ENCODE measurements around the gene ADD1. TPM values are rescaled to one million over a fixed set of nuclear protein-coding genes. Genes with fewer than 3 reads are reported as not detected.
"Not testable (repeated sequence)": the region's sequence is repeated elsewhere in the genome, so short reads cannot be mapped to it uniquely, and the experiment has no call there.

Gene ADD1
- total and polyA plus RNA-seq, 2 donors (not counting 1 experiment from before 2014, with no cell fraction given) = 164 to 171 TPM

DNA sequence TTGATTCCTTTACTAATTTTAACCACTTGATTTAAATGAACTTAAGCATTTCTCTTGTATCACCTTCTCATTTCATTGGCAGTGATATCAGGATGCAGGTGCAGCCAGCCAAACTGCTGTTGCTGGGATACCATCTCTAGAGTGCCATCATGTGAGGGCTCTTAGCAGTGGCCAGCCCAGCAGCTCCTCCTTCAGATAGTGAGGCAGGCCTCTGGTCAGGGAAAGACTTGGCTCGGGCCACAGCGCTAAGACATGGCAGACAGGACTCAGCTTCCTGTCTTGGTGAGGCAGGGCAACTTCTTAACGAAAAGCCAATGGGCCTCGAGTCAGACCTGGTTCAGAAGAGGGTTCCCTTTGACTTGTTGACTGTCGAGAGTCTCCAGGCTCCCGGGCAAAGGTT, 69.5 kb downstream of the ADD1 start:
- Histone ChIP-seq H3K9me3 (ENCODE audit: control insufficient read depth, insufficient read depth, low read depth, low read length) (no peaks in the 10 kb centered on the region), H4K20me1 (ENCODE audit: control insufficient read depth, extremely low read depth, insufficient read depth, low read length) (no peaks in the 10 kb centered on the region), H3K27me3 (ENCODE audit: control insufficient read depth, insufficient read depth, low read length) (no peaks in the 10 kb centered on the region), H3K27ac (ENCODE audit: insufficient read depth, low read length) (no peak overlapping the region), H3K4me2 (ENCODE audit: extremely low read depth, insufficient read depth, low read length) (no peak overlapping the region), H2AFZ (ENCODE audit: low read length) (no peak overlapping the region), H3K36me3 (ENCODE audit: control insufficient read depth, insufficient read depth, low read length) (peaks cover 16% of the 10 kb centered on the region), H3K9ac (ENCODE audit: insufficient read depth, low read length) (no peak overlapping the region), H3K4me1 (ENCODE audit: control insufficient read depth, extremely low read depth, insufficient read depth, low read length) (no peaks in the 10 kb centered on the region), H3K4me3 (replicated peaks in 1 of 4; ENCODE audit: control extremely low read depth in 1 of 4, insufficient read depth in 1 of 4, low read depth in 3 of 4, low read length in 4 of 4) (no peak overlapping the region), H3K79me2 (ENCODE audit: control insufficient read depth, insufficient read depth, low read length) (no peaks in the 10 kb centered on the region)
- no peak for DNase-seq (ENCODE audit: low read depth in 2 of 2)
- no peak for TF ChIP-seq EZH2 (IDR thresholded peaks at IDR 0.05; ENCODE audit: low read length, missing control alignments)
- TF ChIP-seq, protein P1, sequence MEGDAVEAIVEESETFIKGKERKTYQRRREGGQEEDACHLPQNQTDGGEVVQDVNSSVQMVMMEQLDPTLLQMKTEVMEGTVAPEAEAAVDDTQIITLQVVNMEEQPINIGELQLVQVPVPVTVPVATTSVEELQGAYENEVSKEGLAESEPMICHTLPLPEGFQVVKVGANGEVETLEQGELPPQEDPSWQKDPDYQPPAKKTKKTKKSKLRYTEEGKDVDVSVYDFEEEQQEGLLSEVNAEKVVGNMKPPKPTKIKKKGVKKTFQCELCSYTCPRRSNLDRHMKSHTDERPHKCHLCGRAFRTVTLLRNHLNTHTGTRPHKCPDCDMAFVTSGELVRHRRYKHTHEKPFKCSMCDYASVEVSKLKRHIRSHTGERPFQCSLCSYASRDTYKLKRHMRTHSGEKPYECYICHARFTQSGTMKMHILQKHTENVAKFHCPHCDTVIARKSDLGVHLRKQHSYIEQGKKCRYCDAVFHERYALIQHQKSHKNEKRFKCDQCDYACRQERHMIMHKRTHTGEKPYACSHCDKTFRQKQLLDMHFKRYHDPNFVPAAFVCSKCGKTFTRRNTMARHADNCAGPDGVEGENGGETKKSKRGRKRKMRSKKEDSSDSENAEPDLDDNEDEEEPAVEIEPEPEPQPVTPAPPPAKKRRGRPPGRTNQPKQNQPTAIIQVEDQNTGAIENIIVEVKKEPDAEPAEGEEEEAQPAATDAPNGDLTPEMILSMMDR (conservative IDR thresholded peaks at IDR 0.05 in 1 of 2, IDR thresholded peaks at IDR 0.05 in 1 of 2; ENCODE audit: low read depth in 1 of 2, low read length in 2 of 2) = no peak

DNA sequence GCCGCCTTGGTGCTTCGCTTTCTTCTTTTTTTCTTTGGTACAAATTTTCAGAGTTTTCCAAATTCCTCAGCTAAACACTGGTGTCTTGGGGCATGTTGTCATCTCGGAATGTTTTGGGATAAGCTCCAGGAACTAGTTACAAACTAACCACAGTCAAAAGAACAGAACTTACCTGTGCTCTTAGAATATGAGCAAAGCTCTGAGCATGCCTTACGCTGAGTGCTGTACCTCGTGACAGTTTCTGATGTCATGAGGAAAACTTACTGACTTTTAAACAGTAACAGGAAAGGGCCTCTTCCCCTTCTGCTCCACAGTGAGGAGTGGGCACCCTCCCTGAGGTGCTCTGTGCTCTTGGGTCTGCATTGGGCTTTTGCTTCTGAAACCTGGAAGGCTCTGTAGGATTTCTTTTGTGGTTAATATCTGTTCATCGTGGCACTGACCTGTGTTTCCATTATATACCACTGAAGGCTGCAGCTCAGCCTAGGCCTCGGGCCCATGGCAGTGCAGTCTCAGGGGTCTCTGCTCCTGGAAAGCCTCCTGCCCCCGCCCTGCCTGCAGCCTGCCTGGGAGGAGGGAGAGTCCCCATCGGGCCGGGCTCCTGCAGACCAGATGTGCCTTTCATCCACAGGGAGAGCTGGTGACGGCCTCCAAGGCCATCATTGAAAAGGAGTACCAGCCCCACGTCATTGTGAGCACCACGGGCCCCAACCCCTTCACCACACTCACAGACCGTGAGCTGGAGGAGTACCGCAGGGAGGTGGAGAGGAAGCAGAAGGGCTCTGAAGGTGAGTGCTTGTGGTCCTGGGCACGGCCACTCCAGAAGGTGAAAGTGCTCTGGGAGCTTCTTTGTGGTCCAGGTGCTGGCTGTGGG, 70.8 kb downstream of the ADD1 start:
- DNase-seq (ENCODE audit: low read depth in 2 of 2) = no peak
- Histone ChIP-seq H3K27ac (ENCODE audit: insufficient read depth, low read length) (no peak overlapping the region), H3K4me3 (replicated peaks in 1 of 4; ENCODE audit: control extremely low read depth in 1 of 4, insufficient read depth in 1 of 4, low read depth in 3 of 4, low read length in 4 of 4) (no peak overlapping the region), H3K27me3 (ENCODE audit: control insufficient read depth, insufficient read depth, low read length) (no peaks in the 10 kb centered on the region), H3K79me2 (ENCODE audit: control insufficient read depth, insufficient read depth, low read length) (no peaks in the 10 kb centered on the region), H4K20me1 (ENCODE audit: control insufficient read depth, extremely low read depth, insufficient read depth, low read length) (no peaks in the 10 kb centered on the region), H3K4me2 (ENCODE audit: extremely low read depth, insufficient read depth, low read length) (no peak overlapping the region), H3K36me3 (ENCODE audit: control insufficient read depth, insufficient read depth, low read length) (peaks cover 13% of the 10 kb centered on the region), H3K9me3 (ENCODE audit: control insufficient read depth, insufficient read depth, low read depth, low read length) (no peaks in the 10 kb centered on the region), H3K9ac (ENCODE audit: insufficient read depth, low read length) (no peak overlapping the region), H3K4me1 (ENCODE audit: control insufficient read depth, extremely low read depth, insufficient read depth, low read length) (no peaks in the 10 kb centered on the region), H2AFZ (ENCODE audit: low read length) (no peak overlapping the region)
- no peak for TF ChIP-seq EZH2 (IDR thresholded peaks at IDR 0.05; ENCODE audit: low read length, missing control alignments)
- TF ChIP-seq, protein P1 (conservative IDR thresholded peaks at IDR 0.05 in 1 of 2, IDR thresholded peaks at IDR 0.05 in 1 of 2; ENCODE audit: low read depth in 1 of 2, low read length in 2 of 2) = no peak

DNA sequence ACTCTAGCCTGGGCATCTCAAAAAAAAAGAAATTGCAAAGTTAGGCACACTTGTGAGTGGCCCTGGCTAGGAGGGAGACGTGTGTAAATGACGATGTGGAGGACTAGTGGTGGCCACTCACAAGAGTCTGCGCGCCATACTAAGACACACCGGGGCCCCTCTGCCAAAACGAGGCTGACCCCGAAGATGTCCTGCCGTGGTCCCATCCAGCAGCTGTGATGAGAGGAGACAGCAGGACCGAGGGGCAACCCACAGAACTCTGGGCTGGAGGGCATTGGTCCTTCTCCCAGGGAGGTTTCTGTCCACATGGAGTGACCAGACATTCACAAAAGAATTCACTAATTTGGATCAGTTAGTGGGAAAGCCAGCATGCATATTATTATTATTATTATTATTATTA, 72.1 kb downstream of the ADD1 start:
- H3K79me2 ChIP-seq (ENCODE audit: control insufficient read depth, insufficient read depth, low read length) = no peaks in the 10 kb centered on the region
- H3K36me3 ChIP-seq (ENCODE audit: control insufficient read depth, insufficient read depth, low read length) = peaks cover 11% of the 10 kb centered on the region

DNA sequence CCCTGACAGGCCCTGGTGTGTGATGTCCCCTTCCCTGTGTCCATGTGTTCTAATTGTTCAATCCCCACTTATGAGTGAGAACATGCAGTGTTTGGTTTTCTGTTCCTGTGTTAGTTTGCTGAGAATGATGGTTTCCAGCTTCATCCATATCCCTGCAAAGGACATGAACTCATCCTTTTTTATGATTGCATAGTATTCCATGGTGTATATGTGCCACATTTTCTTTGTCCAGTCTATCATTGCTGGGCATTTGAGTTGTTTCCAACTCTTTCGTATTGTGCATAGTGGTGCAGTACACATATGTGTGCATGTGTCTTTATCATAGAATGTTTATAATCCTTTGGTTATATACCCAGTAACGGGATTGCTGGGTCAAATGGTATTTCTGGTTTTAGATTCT, 73.1 kb downstream of the ADD1 start:
- not testable (repeated sequence) for H3K79me2 ChIP-seq (ENCODE audit: control insufficient read depth, insufficient read depth, low read length)

More for the DNA sequence above, 72.1 kb downstream of the ADD1 start:
- no peak for TF ChIP-seq EZH2 (IDR thresholded peaks at IDR 0.05; ENCODE audit: low read length, missing control alignments)
- TF ChIP-seq, protein P1 (conservative IDR thresholded peaks at IDR 0.05 in 1 of 2, IDR thresholded peaks at IDR 0.05 in 1 of 2; ENCODE audit: low read depth in 1 of 2, low read length in 2 of 2) = no peak
- DNase-seq (ENCODE audit: low read depth in 2 of 2) = no peak
- H3K9me3 ChIP-seq (ENCODE audit: control insufficient read depth, insufficient read depth, low read depth, low read length) = no peaks in the 10 kb centered on the region
- no peaks in the 10 kb centered on the region for H4K20me1 ChIP-seq (ENCODE audit: control insufficient read depth, extremely low read depth, insufficient read depth, low read length)
- H3K9ac ChIP-seq (ENCODE audit: insufficient read depth, low read length) = no peak overlapping the region
- no peak overlapping the region for H3K27ac ChIP-seq (ENCODE audit: insufficient read depth, low read length)
- H3K4me1 ChIP-seq (ENCODE audit: control insufficient read depth, extremely low read depth, insufficient read depth, low read length) = no peaks in the 10 kb centered on the region
- H3K27me3 ChIP-seq (ENCODE audit: control insufficient read depth, insufficient read depth, low read length) = no peaks in the 10 kb centered on the region
- H3K4me2 ChIP-seq (ENCODE audit: extremely low read depth, insufficient read depth, low read length) = no peak overlapping the region
- H2AFZ ChIP-seq (ENCODE audit: low read length) = no peak overlapping the region
- no peak overlapping the region for H3K4me3 ChIP-seq (replicated peaks in 1 of 4; ENCODE audit: control extremely low read depth in 1 of 4, insufficient read depth in 1 of 4, low read depth in 3 of 4, low read length in 4 of 4)

More for the DNA sequence above, 73.1 kb downstream of the ADD1 start:
- not testable (repeated sequence) for H3K4me1 ChIP-seq (ENCODE audit: control insufficient read depth, extremely low read depth, insufficient read depth, low read length); DNase-seq (ENCODE audit: low read depth in 2 of 2); H3K27ac ChIP-seq (ENCODE audit: insufficient read depth, low read length); H2AFZ ChIP-seq (ENCODE audit: low read length); H4K20me1 ChIP-seq (ENCODE audit: control insufficient read depth, extremely low read depth, insufficient read depth, low read length); H3K4me3 ChIP-seq (replicated peaks in 1 of 4; ENCODE audit: control extremely low read depth in 1 of 4, insufficient read depth in 1 of 4, low read depth in 3 of 4, low read length in 4 of 4); H3K9me3 ChIP-seq (ENCODE audit: control insufficient read depth, insufficient read depth, low read depth, low read length); H3K27me3 ChIP-seq (ENCODE audit: control insufficient read depth, insufficient read depth, low read length); H3K36me3 ChIP-seq (ENCODE audit: control insufficient read depth, insufficient read depth, low read length); H3K9ac ChIP-seq (ENCODE audit: insufficient read depth, low read length); H3K4me2 ChIP-seq (ENCODE audit: extremely low read depth, insufficient read depth, low read length)

Data from fibroblast of lung (primary cell).